DOHH2 (cell line): ENCODE measurements around the gene BOK.

ENCODE experiments used
- H3F3A ChIP-seq: fragments of 200-600 bp; sonication (generic), shearing (Covaris generic); 2 replicates; pipeline ENCODE4 v1.6.0; 2016; ENCODE audit warnings: antibody characterized with exemption, mild to moderate bottlenecking; ENCODE audit not compliant: control insufficient read depth, insufficient read depth
- H3K27ac ChIP-seq: fragments of 200-600 bp; sonication (generic); 2 replicates; pipeline ENCODE4 v1.5.1; 2014; ENCODE audit warnings: low read depth, mild to moderate bottlenecking, low read length, moderate library complexity
- H3K27me3 ChIP-seq: fragments of 200-600 bp; sonication (generic); 2 replicates; pipeline ENCODE4 v1.6.1; 2014; ENCODE audit warnings: mild to moderate bottlenecking, low read length, mixed read lengths; ENCODE audit not compliant: control insufficient read depth
- H3K36me3 ChIP-seq: fragments of 200-600 bp; sonication (generic); 2 replicates; pipeline ENCODE4 v1.6.1; 2014; ENCODE audit warnings: mild to moderate bottlenecking, low read length, moderate library complexity, mixed read lengths; ENCODE audit not compliant: control insufficient read depth
- H3K4me1 ChIP-seq: fragments of 200-600 bp; sonication (generic); 2 replicates; pipeline ENCODE4 v1.6.1; 2014; ENCODE audit warnings: mild to moderate bottlenecking, low read length, mixed read lengths; ENCODE audit not compliant: control insufficient read depth
- H3K4me2 ChIP-seq: fragments of 200-600 bp; sonication (generic); 2 replicates; pipeline ENCODE4 v1.6.0; 2014; ENCODE audit warnings: mild to moderate bottlenecking, low read length, moderate library complexity
- H3K4me3 ChIP-seq: fragments of 200-600 bp; sonication (generic); 2 replicates; pipeline ENCODE4 v1.5.1; 2014; ENCODE audit warnings: mild to moderate bottlenecking, low read length, mixed read lengths
- H3K79me2 ChIP-seq: fragments of 200-600 bp; sonication (generic); 2 replicates; pipeline ENCODE4 v1.6.1; 2014; ENCODE audit warnings: mild to moderate bottlenecking, low read length, mixed read lengths; ENCODE audit not compliant: control insufficient read depth
- H3K9me2 ChIP-seq: fragments of 200-600 bp; sonication (generic); replicated peaks from 2 replicates; pipeline ENCODE4 v1.6.1; 2014; ENCODE audit warnings: mild to moderate bottlenecking, low read length, mixed read lengths; ENCODE audit not compliant: control insufficient read depth
- H3K9me3 ChIP-seq: fragments of 200-600 bp; sonication (generic); 2 replicates; pipeline ENCODE4 v1.6.1; 2014; ENCODE audit warnings: antibody characterized with exemption, low read length, mixed read lengths; ENCODE audit not compliant: control insufficient read depth, insufficient read depth
- H4K20me1 ChIP-seq: fragments of 200-600 bp; sonication (generic); 2 replicates; pipeline ENCODE4 v1.6.0; 2014; ENCODE audit warnings: low read depth, mild to moderate bottlenecking, antibody characterized with exemption, low read length, moderate library complexity; ENCODE audit not compliant: control insufficient read depth, insufficient read depth
- CTCF ChIP-seq: fragments of 200-600 bp; sonication (generic); IDR thresholded peaks from one replicate; pipeline ENCODE4 v1.5.1; 2014; ENCODE audit warnings: antibody characterized with exemption, mild to moderate bottlenecking, low read depth, low read length; ENCODE audit not compliant: poor library complexity, severe bottlenecking
- EZH2phosphoT487 ChIP-seq: fragments of 200-600 bp; sonication (generic); IDR thresholded peaks from 2 replicates; pipeline ENCODE4 v1.6.1; 2017; ENCODE audit warnings: borderline replicate concordance, mild to moderate bottlenecking, antibody characterized with exemption, low read length, moderate library complexity, mixed read lengths

Gene BOK

GRCh38 chr2:241567776-241568175, 9.2 kb downstream of the BOK start:
- no peak overlapping the region for H3K4me2 ChIP-seq
- no peaks in the 10 kb centered on the region for H3K9me2 ChIP-seq
- no peak overlapping the region for H3K4me3 ChIP-seq
- TF ChIP-seq CTCF (no peak), EZH2phosphoT487 (no peak)
- no peaks in the 10 kb centered on the region for H3K79me2 ChIP-seq
- no peaks in the 10 kb centered on the region for H3F3A ChIP-seq
- no peaks in the 10 kb centered on the region for H3K36me3 ChIP-seq
- H3K27me3 ChIP-seq: no peaks in the 10 kb centered on the region
- no peaks in the 10 kb centered on the region for H4K20me1 ChIP-seq
- H3K27ac ChIP-seq: no peak overlapping the region
- no peaks in the 10 kb centered on the region for H3K9me3 ChIP-seq
- H3K4me1 ChIP-seq: no peaks in the 10 kb centered on the region

- no peaks in the 10 kb centered on the region for H3K27me3 ChIP-seq
- H4K20me1 ChIP-seq: no peaks in the 10 kb centered on the region
- H3K27ac ChIP-seq: no peak overlapping the region
- H3K36me3 ChIP-seq: no peaks in the 10 kb centered on the region
- H3K9me3 ChIP-seq: no peaks in the 10 kb centered on the region
- H3K4me3 ChIP-seq: no peak overlapping the region
- no peak overlapping the region for H3K4me2 ChIP-seq
- no peaks in the 10 kb centered on the region for H3K79me2 ChIP-seq
- no peaks in the 10 kb centered on the region for H3F3A ChIP-seq
- no peak for TF ChIP-seq EZH2phosphoT487
- TF ChIP-seq CTCF: no peak
- no peaks in the 10 kb centered on the region for H3K4me1 ChIP-seq
- no peaks in the 10 kb centered on the region for H3K9me2 ChIP-seq
Observed at GRCh38 chr2:241568726-241569125, 10.2 kb downstream of the BOK start.

GRCh38 chr2:241569831-241570281, 11.3 kb downstream of the BOK start:
- TF ChIP-seq CTCF (no peak), EZH2phosphoT487 (no peak)
- no peak overlapping the region for H3K4me2 ChIP-seq
- no peaks in the 10 kb centered on the region for H3K79me2 ChIP-seq
- no peaks in the 10 kb centered on the region for H3K4me1 ChIP-seq
- no peak overlapping the region for H3K4me3 ChIP-seq
- H3F3A ChIP-seq: no peaks in the 10 kb centered on the region
- no peaks in the 10 kb centered on the region for H3K27me3 ChIP-seq
- H3K9me2 ChIP-seq: no peaks in the 10 kb centered on the region
- H3K9me3 ChIP-seq: no peaks in the 10 kb centered on the region
- H3K27ac ChIP-seq: no peak overlapping the region
- H3K36me3 ChIP-seq: no peaks in the 10 kb centered on the region
- H4K20me1 ChIP-seq: no peaks in the 10 kb centered on the region
